ENCODE measurements around the gene TMEM190.

- TF ChIP-seq POLR2AphosphoS5 (IDR thresholded peaks at IDR 0.05) (no peak), POLR2A (IDR thresholded peaks at IDR 0.05) (no peak), CTCF (IDR thresholded peaks at IDR 0.05 in 8 of 11, conservative IDR thresholded peaks at IDR 0.05 in 3 of 11) (no peak)
These were observed 21.3 kb upstream of the TMEM190 start for GRCh38 chr19:55355213-55355821.
